ENCODE results near the gene SMYD4.
"Not testable (repeated sequence)": the region's sequence is repeated elsewhere in the genome, so short reads cannot be mapped to it uniquely, and the experiment has no call there.

Gene SMYD4

GRCh38 chr17:1779571-1780131 lies 50.1 kb downstream of the SMYD4 start:
- no peak for DNase-seq

- DNase-seq: no peak
Observed at GRCh38 chr17:1776857-1777256, 52.8 kb downstream of the SMYD4 start.

- DNase-seq: no peak
Observed at GRCh38 chr17:1776328-1776727, 53.4 kb downstream of the SMYD4 start.

GRCh38 chr17:1774390-1775176 lies 55.1 kb downstream of the SMYD4 start:
- no peak for DNase-seq

- DNase-seq: no peak
Observed at GRCh38 chr17:1773696-1774181, 56.0 kb downstream of the SMYD4 start.

- DNase-seq: not testable (repeated sequence)
Observed at GRCh38 chr17:1773000-1773695, 56.6 kb downstream of the SMYD4 start.

- no peak for DNase-seq
Observed at GRCh38 chr17:1769822-1770477, 59.8 kb downstream of the SMYD4 start.

GRCh38 chr17:1767358-1767757 lies 62.3 kb downstream of the SMYD4 start:
- DNase-seq: no peak

- DNase-seq: no peak
Observed at GRCh38 chr17:1766382-1767135, 63.1 kb downstream of the SMYD4 start.

GRCh38 chr17:1765576-1765975 lies 64.1 kb downstream of the SMYD4 start:
- no peak for DNase-seq

GRCh38 chr17:1764705-1765104 lies 65.0 kb downstream of the SMYD4 start:
- not testable (repeated sequence) for DNase-seq

- DNase-seq: no peak
Observed at GRCh38 chr17:1764284-1764683, 65.4 kb downstream of the SMYD4 start.

GRCh38 chr17:1762901-1763898 lies 66.5 kb downstream of the SMYD4 start:
- DNase-seq: no peak

GRCh38 chr17:1762233-1762900 lies 67.3 kb downstream of the SMYD4 start:
- no peak for DNase-seq

GRCh38 chr17:1759529-1759928 lies 70.2 kb downstream of the SMYD4 start:
- no peak for DNase-seq

- DNase-seq: no peak
Observed at GRCh38 chr17:1758807-1759206, 70.9 kb downstream of the SMYD4 start.

- DNase-seq: no peak
Observed at GRCh38 chr17:1755827-1756262, 73.9 kb downstream of the SMYD4 start.

GRCh38 chr17:1755252-1755826 lies 74.4 kb downstream of the SMYD4 start:
- no peak for DNase-seq

- no peak for DNase-seq
Observed at GRCh38 chr17:1754430-1755112, 75.1 kb downstream of the SMYD4 start.
